GM19452 (cell line): ENCODE results near the gene ID1.
A peak's percentile ranks its signal among the peaks of the same experiment; 100 is the strongest.
"Not testable (repeated sequence)": the region's sequence is repeated elsewhere in the genome, so short reads cannot be mapped to it uniquely, and the experiment has no call there.

Experiments
- ATAC-seq: cut with Tn5 transposase; IDR thresholded peaks from one replicate; pipeline ENCODE4 v1.9.1; 2021; ENCODE audit not compliant: unreplicated experiment

Gene ID1

GRCh38 chr20:31597481-31597855 is 7.6 kb upstream of the ID1 start:
- ATAC-seq = no peak

DNA sequence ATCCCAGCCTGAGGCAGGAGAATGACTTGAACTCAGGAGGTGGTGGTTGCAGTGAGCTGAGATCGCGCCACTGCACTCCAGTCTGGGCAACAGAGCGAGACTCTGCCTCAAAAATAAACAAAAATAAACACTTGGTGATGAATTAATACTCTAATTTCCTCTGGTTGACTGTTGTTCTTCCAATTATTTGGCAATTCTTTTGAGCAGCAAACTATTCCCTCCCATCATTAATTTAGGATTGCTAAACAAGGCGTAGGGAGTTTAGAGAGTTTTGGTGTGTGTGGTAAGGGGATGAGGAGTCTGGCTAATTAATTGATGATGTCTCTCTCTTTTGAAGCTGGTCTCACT is 2.7 kb upstream of the ID1 start:
- no peak for ATAC-seq

DNA sequence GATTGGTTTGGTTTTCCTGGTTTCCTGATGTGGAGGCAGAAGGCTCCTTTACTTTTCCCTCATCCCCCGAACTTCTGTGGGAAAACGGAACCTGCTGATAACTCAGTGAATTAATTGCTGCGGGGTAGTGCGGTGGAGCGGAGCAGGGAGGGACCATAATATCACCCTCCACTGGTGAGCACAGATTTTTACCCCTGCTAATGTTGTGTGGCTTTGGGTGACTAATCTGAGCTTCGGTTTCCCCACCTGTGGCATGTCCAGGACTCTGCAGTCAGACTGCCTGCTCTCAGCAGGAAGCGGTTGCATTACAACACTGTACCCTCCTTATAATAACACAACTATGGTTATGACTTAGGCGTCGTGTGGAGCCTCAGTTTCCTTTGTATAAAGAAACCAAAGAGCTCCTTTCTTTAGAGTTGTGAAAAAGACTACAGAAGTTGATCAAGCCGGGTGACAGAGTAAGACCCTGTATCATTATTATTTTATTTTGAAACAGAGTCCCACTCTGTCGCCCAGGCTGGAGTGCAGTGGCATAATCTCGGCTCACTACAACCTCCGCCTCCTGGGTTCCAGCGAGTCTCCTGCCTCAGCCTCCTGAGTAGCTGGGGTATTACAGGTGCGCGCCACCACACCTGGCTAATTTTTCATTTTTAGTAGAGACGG is 2.2 kb upstream of the ID1 start:
- peak; percentile 58 for ATAC-seq

GRCh38 chr20:31603822-31604566 is 1.1 kb upstream of the ID1 start:
- peak; percentile 52 for ATAC-seq

DNA sequence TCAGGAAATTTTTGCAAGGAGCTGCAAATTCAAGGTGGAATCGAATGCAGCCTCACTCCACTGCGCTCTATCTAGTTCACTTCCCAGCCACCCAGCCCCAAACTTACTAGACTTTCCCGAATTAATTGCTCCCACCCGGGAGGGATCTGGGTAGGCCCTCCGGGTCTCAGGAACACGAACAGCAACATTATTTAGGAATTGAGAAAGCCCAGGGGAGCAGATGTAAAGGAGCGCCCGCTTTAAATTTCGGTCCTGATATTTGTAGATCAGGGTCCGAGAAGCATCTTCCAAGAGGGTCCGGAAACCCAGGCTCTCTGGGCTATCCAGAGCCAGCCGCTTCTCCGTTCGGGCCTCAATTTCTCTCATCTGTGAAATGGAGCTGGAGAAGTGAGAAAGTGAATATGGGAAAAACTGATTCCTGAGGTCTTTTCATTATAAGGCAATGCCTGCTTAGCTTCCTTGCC is 490 bp upstream of the ID1 start:
- no peak for ATAC-seq

DNA sequence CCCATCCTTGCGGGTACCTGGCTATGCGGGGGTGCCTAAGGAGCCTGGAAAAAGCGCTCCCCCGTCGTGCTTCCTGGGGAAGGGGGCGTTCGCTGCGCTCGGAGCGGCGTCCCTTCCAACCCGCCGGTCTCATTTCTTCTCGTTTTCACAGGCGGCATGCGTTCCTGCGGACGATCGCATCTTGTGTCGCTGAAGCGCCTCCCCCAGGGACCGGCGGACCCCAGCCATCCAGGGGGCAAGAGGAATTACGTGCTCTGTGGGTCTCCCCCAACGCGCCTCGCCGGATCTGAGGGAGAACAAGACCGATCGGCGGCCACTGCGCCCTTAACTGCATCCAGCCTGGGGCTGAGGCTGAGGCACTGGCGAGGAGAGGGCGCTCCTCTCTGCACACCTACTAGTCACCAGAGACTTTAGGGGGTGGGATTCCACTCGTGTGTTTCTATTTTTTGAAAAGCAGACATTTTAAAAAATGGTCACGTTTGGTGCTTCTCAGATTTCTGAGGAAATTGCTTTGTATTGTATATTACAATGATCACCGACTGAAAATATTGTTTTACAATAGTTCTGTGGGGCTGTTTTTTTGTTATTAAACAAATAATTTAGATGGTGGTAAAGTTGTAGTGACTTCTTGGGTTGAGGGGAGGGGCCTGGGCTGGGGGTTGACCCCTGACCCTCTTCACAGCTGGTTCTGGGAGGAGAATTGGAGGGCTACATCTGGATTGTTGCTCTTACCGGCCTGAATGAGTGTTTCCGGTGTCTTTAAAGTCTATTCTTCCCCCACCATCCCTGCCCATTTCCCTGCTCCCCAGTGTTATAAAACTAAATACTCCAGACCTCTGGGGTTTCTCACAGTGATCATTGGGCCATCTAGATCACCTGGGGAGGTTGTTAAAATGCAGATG is 1.1 kb downstream of the ID1 start:
- ATAC-seq = no peak

- no peak for ATAC-seq
These were observed 1.9 kb downstream of the ID1 start for GRCh38 chr20:31606804-31607639.

DNA sequence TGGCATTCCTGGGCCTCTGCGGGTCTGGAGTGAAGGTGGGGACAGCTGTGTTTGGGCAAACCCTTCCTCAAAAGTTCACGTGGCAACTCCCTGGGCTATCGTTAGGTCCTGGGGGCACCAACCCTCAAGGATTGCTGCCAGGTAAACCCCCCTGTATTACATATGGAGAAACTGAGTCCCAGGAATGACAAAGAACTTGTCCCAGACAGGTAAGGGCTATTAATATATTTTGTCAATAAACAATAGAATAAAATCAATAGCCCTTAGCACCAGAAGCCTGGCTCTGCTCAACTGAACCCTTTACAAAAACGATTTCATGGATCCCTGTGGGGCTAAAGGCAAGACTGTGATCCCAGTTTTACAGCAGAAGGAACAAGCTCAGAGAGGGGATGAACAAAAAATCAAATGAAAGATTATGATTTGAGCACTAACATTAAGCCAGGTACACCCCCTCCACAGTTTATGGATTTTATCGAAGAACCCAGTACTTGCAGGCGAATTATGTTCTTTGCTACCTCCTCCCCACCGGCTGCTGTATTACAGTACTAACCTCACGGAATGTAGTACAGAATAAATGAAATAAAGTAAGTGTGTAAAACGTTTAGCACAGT is 2.7 kb downstream of the ID1 start:
- no peak for ATAC-seq

DNA sequence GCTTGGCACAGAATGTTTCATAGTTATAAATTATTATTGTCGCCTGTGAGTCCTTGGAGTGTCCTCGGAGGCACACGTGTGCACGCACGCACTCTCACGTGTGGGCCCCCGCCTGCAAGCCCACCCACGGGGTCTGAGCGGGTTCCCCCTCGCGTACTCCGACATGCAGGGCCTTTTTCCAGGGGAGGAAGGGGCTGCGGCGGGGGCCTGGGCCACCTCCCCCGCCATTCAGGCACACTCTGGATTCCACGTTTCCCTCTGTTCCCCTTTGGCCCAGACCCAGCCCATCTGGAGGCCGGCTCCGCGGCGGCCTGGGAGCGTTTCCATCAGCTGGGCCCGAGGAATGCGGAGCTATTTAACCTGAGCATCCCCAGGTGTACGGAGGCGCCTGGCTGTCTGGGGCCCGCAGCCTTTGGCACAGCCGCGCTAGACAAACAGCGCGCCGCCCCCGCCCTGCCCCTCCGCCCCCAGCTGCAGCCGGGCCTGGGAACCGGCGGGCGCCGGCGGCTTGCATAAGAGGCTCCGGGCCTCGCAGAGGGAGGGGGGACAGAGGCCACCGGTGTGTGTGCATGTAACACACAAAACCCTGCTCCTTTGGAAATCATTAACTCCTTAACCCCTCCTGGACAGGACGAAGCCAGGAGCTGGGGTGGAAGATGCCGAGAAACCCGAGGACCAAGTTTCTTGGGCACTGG is 3.3 kb downstream of the ID1 start:
- no peak for ATAC-seq

GRCh38 chr20:31612271-31612640 is 7.2 kb downstream of the ID1 start:
- ATAC-seq = not testable (repeated sequence)

DNA sequence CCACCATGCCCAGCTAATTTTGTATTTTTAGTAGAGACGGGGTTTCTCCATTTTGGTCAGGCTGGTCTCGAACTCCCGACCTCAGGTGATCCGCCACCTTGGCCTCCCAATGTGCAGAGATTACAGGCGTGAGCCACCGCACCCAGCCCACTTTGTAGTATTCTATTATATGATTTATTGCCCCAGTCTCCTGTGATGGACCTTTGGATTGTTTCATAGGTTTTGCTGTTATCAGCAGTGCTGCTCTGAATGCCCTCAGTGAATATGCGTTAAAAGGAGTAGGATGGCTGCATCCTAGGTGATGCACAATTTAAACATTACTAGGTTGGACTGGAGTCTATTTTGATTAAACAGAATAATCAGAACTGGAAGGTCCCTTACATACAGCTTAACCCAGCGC is 10.3 kb downstream of the ID1 start:
- ATAC-seq = no peak

DNA sequence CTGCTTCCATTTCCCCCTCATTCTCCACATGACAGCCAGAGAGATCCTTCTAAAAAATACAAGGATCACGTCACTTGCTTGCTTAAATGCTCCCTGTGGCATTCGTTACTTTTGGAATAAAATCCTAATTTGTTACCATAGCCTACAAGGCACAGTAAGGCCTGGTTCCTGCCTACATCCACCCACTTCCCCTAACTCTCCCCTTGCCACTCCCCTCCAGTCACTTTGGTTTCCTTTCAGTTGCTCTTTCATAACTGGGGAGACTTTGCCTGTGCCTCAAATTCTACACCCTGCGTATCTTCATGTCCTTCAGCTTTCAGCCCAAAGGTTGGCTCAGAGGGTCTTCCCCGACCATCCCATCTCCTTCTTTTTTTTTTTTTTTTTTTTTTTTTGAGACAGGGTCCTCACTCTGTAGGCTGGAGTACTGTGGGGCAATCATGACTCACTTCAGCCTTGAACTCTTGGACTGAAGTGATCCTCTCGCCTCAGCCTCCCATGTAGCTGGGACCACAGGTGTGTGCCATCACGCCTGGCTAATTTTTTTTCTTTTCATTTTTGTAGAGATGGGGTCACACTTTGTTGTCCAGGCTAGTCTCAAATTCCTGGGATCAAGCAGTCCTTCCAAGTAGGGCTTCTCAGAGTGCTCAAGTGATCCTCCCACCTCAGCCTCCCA is 12.5 kb downstream of the ID1 start:
- ATAC-seq = no peak

DNA sequence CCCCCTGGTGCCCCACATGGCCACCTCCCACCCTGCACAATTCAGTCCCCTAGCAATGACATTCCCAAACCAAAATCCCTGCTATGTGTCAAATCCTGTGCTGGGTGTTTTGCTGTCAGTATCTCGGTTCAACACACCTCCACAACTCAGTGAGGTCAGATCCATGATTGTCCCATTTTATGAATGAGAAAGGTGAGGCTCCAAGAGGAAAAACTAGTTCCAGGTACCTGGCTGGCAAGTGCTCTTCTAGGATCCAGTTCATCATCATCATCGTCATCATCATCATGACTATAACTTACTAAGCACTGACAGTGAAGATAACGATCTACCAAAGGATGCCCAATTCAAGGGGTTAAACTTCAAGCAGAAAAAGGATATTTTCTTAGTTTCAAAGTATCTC is 15.2 kb downstream of the ID1 start:
- no peak for ATAC-seq

GRCh38 chr20:31623123-31623505 is 18.0 kb downstream of the ID1 start:
- not testable (repeated sequence) for ATAC-seq

DNA sequence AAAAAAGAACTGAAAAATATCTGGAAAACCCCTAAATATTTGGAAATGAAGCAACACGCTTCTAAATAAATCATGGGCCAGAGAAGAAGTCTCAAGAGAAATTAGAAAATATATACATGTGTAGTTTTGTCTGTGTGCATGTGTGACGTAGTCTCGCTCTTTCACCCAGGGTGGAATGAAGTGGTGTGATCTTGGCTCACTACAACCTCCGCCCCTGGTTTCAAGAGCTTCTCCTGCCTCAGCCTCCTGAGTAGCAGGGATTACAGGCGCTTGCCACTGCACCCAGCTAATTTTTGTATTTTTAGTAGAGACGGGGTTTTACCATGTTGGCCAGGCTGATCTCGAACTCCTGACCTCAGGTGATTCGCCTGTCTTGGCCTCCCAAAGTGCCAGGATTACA is 21.4 kb downstream of the ID1 start:
- ATAC-seq = not testable (repeated sequence)

DNA sequence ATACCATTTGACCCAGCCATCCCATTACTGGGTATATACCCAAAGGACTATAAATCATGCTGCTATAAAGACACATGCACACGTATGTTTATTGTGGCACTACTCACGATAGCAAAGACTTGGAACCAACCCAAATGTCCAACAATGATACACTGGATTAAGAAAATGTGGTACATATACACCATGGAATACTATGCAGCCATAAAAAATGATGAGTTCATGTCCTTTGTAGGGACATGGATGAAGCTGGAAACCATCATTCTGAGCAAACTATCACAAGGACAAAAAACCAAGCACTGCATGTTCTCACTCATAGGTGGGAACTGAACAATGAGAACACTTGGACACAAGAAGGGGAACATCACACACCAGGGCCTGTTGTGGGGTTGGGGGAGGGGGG is 23.0 kb downstream of the ID1 start:
- not testable (repeated sequence) for ATAC-seq

DNA sequence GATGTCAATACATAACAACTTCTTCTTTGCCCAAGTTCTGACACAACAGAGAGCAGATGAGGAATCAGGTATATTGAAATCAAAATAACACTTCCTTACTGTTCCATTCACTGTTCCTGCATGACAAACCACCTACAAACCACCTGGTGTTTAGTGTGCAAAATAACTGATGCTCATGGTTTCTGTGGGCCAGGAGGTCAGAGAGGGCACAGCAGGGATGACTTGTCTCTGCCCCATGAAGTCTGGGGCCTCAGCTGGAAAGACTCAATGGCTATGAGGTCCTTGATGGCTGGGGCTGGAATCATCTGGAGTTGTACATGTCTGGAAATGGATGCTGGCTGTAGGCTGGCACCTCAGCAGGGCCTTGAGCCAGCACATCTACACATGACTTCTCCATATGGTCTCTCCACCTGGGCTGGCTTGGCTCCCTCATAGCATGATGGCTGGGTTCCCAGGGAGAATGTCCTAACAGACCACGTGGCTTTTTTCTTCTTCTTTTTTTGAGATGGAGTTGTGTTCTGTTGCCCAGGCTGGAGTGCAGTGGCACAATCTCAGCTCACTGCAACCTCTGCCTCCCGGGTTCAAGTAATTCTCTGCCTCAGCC is 25.2 kb downstream of the ID1 start:
- no peak for ATAC-seq

GRCh38 chr20:31632548-31633338 is 27.7 kb downstream of the ID1 start:
- no peak for ATAC-seq
